ENCODE measurements around the gene JARID2.

GRCh38 chr6:15335385-15335784 is 89.5 kb downstream of the JARID2 start:
- TF ChIP-seq EZH2 (optimal IDR thresholded peaks at IDR 0.05; ENCODE audit: low read depth, low read length) (no peak), CTCF (IDR thresholded peaks at IDR 0.05; ENCODE audit: low read length) (no peak), EZH2phosphoT487 (IDR thresholded peaks at IDR 0.05; ENCODE audit: low read length) (no peak)
